ENCODE data around the gene ACOT7.

DNA sequence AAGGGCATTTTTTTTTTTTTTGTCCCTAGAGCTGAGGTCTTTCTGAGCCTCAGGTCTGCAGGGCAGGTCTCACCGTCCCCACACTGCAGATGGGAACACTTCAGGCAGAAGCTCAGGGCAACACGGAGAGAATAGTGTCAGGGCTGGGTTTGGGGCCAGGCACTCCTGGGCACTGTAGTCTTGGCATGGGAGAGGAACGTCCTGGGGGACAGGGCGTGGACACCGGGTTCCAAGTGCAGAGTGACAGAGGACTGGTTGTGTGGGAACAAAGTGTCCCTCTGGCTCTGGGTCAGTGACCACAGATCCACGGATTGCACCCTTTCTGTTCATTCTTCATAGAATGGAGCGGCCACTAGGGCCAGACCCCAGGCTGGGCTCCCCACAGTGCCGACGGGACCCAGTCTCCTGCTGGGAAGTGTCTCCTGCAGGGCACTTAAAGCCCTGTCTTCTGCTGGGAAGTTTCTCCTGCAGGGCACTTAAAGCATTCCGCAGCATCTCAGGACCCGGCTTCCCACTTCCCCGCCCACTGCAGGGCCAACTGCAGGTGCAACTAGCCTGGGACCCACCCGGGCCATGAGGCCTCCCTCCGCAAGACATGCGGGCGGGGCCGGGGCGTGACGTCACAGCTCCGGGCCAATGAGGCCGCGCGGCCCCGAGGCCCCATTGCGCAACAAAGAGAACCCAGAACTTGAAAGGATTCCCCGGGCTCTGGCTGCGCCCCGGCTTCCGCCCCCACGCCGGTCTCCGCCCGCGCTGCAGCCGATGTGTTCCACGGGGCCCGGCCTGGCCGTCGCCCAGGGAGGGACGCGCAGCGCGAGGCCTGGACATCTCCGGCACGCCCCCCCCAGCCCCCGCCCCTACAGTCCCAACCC is 133.8 kb downstream of the ACOT7 start:
- TF ChIP-seq CTCF (IDR thresholded peaks at IDR 0.05), result no peak
- TF ChIP-seq POLR2A (IDR thresholded peaks at IDR 0.05), result no peak

Data from lower leg skin (tissue), 3 donors.